NCI-H524 treated with DMSO at 0.1 percent for 48 hours (cell line): ENCODE results near the gene ZNF516.

Experiments
- DNase-seq: peaks from one replicate; lab custom pipeline; 2025; lab: John Stamatoyannopoulos, UW

Gene ZNF516

GRCh38 chr18:76437910-76438309 is 57.1 kb downstream of the ZNF516 start:
- DNase-seq, result no peak

GRCh38 chr18:76437011-76437410 is 58.0 kb downstream of the ZNF516 start:
- DNase-seq, result no peak

- no peak for DNase-seq
Measured at GRCh38 chr18:76436342-76436741, 58.7 kb downstream of the ZNF516 start.

GRCh38 chr18:76435316-76435989 is 59.6 kb downstream of the ZNF516 start:
- DNase-seq, result no peak

- no peak for DNase-seq
Measured at GRCh38 chr18:76434452-76434851, 60.6 kb downstream of the ZNF516 start.

GRCh38 chr18:76433788-76434187 is 61.3 kb downstream of the ZNF516 start:
- no peak for DNase-seq

GRCh38 chr18:76432970-76433767 is 61.9 kb downstream of the ZNF516 start:
- no peak for DNase-seq

GRCh38 chr18:76432274-76432755 is 62.7 kb downstream of the ZNF516 start:
- DNase-seq, result no peak

GRCh38 chr18:76431437-76432273 is 63.4 kb downstream of the ZNF516 start:
- no peak for DNase-seq

- DNase-seq, result no peak
Measured at GRCh38 chr18:76430636-76431035, 64.4 kb downstream of the ZNF516 start.

GRCh38 chr18:76429262-76430126 is 65.5 kb downstream of the ZNF516 start:
- no peak for DNase-seq

- DNase-seq, result no peak
Measured at GRCh38 chr18:76428396-76429261, 66.4 kb downstream of the ZNF516 start.

- no peak for DNase-seq
Measured at GRCh38 chr18:76426737-76427305, 68.2 kb downstream of the ZNF516 start.

- no peak for DNase-seq
Measured at GRCh38 chr18:76425146-76426131, 69.6 kb downstream of the ZNF516 start.

GRCh38 chr18:76422838-76423237 is 72.2 kb downstream of the ZNF516 start:
- no peak for DNase-seq

- no peak for DNase-seq
Measured at GRCh38 chr18:76422121-76422520, 72.9 kb downstream of the ZNF516 start.

- no peak for DNase-seq
Measured at GRCh38 chr18:76421685-76422078, 73.4 kb downstream of the ZNF516 start.

GRCh38 chr18:76420898-76421684 is 74.0 kb downstream of the ZNF516 start:
- no peak for DNase-seq
